A549 (cell line): Measurements from ENCODE around the gene GNAI2. TPM values are rescaled to one million over a fixed set of nuclear protein-coding genes. Genes with fewer than 3 reads are reported as not detected.

Experiments
- ATAC-seq, 2 experiments: fragments of 200-7000 bp in 1 of 2; fragments of >200 bp in 1 of 2; cut with Nextera tagmentation in 1 of 2; cut with Tn5 transposase in 1 of 2; 3 replicates each; pipeline versions ENCODE4 v1.8.0 to v1.9.1; 2018 to 2020; ENCODE audit warnings: mild to moderate bottlenecking in 1 of 2, moderate library complexity in 1 of 2
- CTCF ChIA-PET: fragments of 300-600 bp; sonication (Branson Sonifier 250); formaldehyde crosslinking; extraction: SDS; loops from one replicate; lab custom pipeline; 2021; ENCODE audit warnings: antibody characterized with exemption, inconsistent platforms; lab: Yijun Ruan, JAX
- POLR2A ChIA-PET: fragments of 350-600 bp; formaldehyde crosslinking; extraction: SDS; loops from one replicate; lab custom pipeline; 2021; ENCODE audit warnings: antibody characterized with exemption, inconsistent platforms; lab: Yijun Ruan, JAX
- DNase-seq, 2 experiments: peaks; one replicate each; pipeline versions ENCODE4 v3.0.0 to v3.0.0-alpha.2; 2011 to 2016; ENCODE audit warnings: low read depth in 1 of 2, low spot score in 1 of 2
- FAIRE-seq: peaks from 2 replicates; lab custom pipeline; 2011; peaks lifted over from hg19 to GRCh38; lab: Jason Lieb, UNC
- H3K27ac ChIP-seq, 2 experiments: fragments of >200 bp; sonication (Bioruptor Twin); formaldehyde crosslinking; 3 replicates each; pipeline ENCODE4 v1.5.1; 2016 to 2017
- H3K4me1 ChIP-seq: fragments of >200 bp; sonication (Bioruptor Twin); formaldehyde crosslinking; 3 replicates; pipeline ENCODE4 v1.6.1; 2016
- H3K4me2 ChIP-seq: fragments of >200 bp; sonication (Bioruptor Twin); formaldehyde crosslinking; 3 replicates; pipeline ENCODE4 v1.6.1; 2016
- H3K4me3 ChIP-seq: fragments of >200 bp; sonication (Bioruptor Twin); formaldehyde crosslinking; 3 replicates; pipeline ENCODE4 v1.5.1; 2016
- H3K9me3 ChIP-seq: fragments of >200 bp; sonication (Bioruptor Twin); formaldehyde crosslinking; 3 replicates; pipeline ENCODE4 v1.6.1; 2016
- BCL3 ChIP-seq: fragments of >200 bp; sonication (Bioruptor Twin); formaldehyde crosslinking; IDR thresholded peaks from 3 replicates; pipeline ENCODE4 v1.6.1; 2016
- CBX8 ChIP-seq: fragments of 200-600 bp; sonication (generic); IDR thresholded peaks from 2 replicates; pipeline ENCODE4 v1.6.1; 2016
- CHD4 ChIP-seq: fragments of 200-600 bp; sonication (generic); IDR thresholded peaks from 2 replicates; pipeline ENCODE4 v1.6.1; 2016; ENCODE audit warnings: antibody characterized with exemption, mild to moderate bottlenecking, borderline replicate concordance
- EHF ChIP-seq: fragments of 250-450 bp; sonication (Bioruptor Pico); IDR thresholded peaks from 2 replicates; pipeline ENCODE4 v1.5.0; 2020; ENCODE audit warnings: mild to moderate bottlenecking
- EHMT2 ChIP-seq: fragments of 200-600 bp; sonication (generic); IDR thresholded peaks from 2 replicates; pipeline ENCODE4 v1.6.1; 2016; ENCODE audit warnings: antibody characterized with exemption, low read depth, mild to moderate bottlenecking, moderate library complexity
- ELK1 ChIP-seq: fragments of 150-350 bp; IDR thresholded peaks from 2 replicates; pipeline ENCODE4 v1.6.1; 2014; ENCODE audit warnings: low read depth, mild to moderate bottlenecking, low read length
- FOSB ChIP-seq: fragments of 250-450 bp; sonication (Bioruptor Pico); IDR thresholded peaks from 2 replicates; pipeline ENCODE4 v1.5.0; 2020; ENCODE audit warnings: mild to moderate bottlenecking, moderate library complexity
- GATA3 ChIP-seq: IDR thresholded peaks from 2 replicates; pipeline ENCODE4 v1.6.1; 2012; ENCODE audit warnings: borderline replicate concordance
- HDAC2 ChIP-seq: fragments of 200-600 bp; sonication (generic); IDR thresholded peaks from 2 replicates; pipeline ENCODE4 v1.6.1; 2016
- HEYL ChIP-seq: fragments of 250-450 bp; sonication (Bioruptor Pico); IDR thresholded peaks from 2 replicates; pipeline ENCODE4 v1.8.0; 2021; ENCODE audit warnings: mild to moderate bottlenecking, moderate library complexity
- HOXB5 ChIP-seq: fragments of 250-450 bp; sonication (Bioruptor Pico); IDR thresholded peaks from 2 replicates; pipeline ENCODE4 v1.5.0; 2020; ENCODE audit warnings: mild to moderate bottlenecking, moderate library complexity
- JUN ChIP-seq, 2 experiments: fragments of >200 bp; sonication (Bioruptor Twin); formaldehyde crosslinking; IDR thresholded peaks; 2 replicates in 1 of 2; 3 replicates in 1 of 2; pipeline ENCODE4 v1.6.1; 2016 to 2017
- KDM1A ChIP-seq: fragments of 200-600 bp; sonication (generic); IDR thresholded peaks from 2 replicates; pipeline ENCODE4 v1.6.1; 2016; ENCODE audit warnings: low read depth, mild to moderate bottlenecking
- RCOR1 ChIP-seq: fragments of 150-350 bp; IDR thresholded peaks from 2 replicates; pipeline ENCODE4 v1.6.1; 2014; ENCODE audit warnings: antibody characterized with exemption, low read length, low read depth
- TFCP2L1 ChIP-seq: fragments of 250-450 bp; sonication (Bioruptor Pico); IDR thresholded peaks from 2 replicates; pipeline ENCODE4 v1.5.0; 2021; ENCODE audit warnings: mild to moderate bottlenecking
- USF2 ChIP-seq: fragments of 450-650 bp; IDR thresholded peaks from 2 replicates; pipeline ENCODE4 v1.6.1; 2014; ENCODE audit warnings: antibody characterized with exemption
- ZC3H11A ChIP-seq: fragments of 450-650 bp; IDR thresholded peaks from 2 replicates; pipeline ENCODE4 v1.6.1; 2014; ENCODE audit warnings: antibody characterized with exemption, mild to moderate bottlenecking
- ZNF302 ChIP-seq: fragments of 250-450 bp; sonication (Bioruptor Pico); IDR thresholded peaks from 2 replicates; pipeline ENCODE4 v1.9.0; 2021; ENCODE audit warnings: inconsistent platforms, mild to moderate bottlenecking, moderate library complexity
- ZSCAN20 ChIP-seq: fragments of 250-450 bp; sonication (Bioruptor Pico); IDR thresholded peaks from 2 replicates; pipeline ENCODE4 v1.8.0; 2022; ENCODE audit warnings: mild to moderate bottlenecking, moderate library complexity
- WGBS: methylation state at CpG from one replicate; pipeline ENCODE4 v1.1.6; 2017; ENCODE audit errors: missing lambda C conversion rate; 5-methylcytosine and 5-hydroxymethylcytosine counted together
- polyA plus RNA-seq, 4 experiments: library from polyadenylated mRNA; depleted of rRNA in 3 of 4; stranded (reverse); fragments of >200 nt; fragmentation: RNase III in 1 of 4; extraction: RNeasy Plus Mini Kit Qiagen cat#74134 plus additional on column Dnase treatment in 1 of 4; gene quantifications; 2 replicates in 3 of 4; 3 replicates in 1 of 4; pipeline ENCODE4 v1.2.3, GENCODE V29; 2011 to 2017

GNAI2 gene
- polyA plus RNA-seq, 2 of the 4 experiments (the other 2 are of a cell fraction) = 47.4 to 67.8 TPM

GRCh38 chr3:50230104-50230793 lies 5.8 kb upstream of the GNAI2 start:
- WGBS = 78% methylated on average over 6 of the region's 8 CpGs
- Histone ChIP-seq H3K9me3 (no peaks in the 10 kb centered on the region), H3K27ac (no peak overlapping the region), H3K4me3 (no peak overlapping the region), H3K4me1 (peaks cover 11% of the 10 kb centered on the region; the same call in 2 of the 3 replicates), H3K4me2 (no peak overlapping the region)
- ATAC-seq (no peak), DNase-seq (no peak), FAIRE-seq (no peak)
- no peak for TF ChIP-seq ELK1
- no peak for TF ChIP-seq HDAC2
- no peak for TF ChIP-seq USF2
- TF ChIP-seq EHMT2 = no peak
- TF ChIP-seq ZC3H11A = no peak
- TF ChIP-seq GATA3 = no peak
- CTCF ChIA-PET = interaction anchor here (2.1 to 25.9 kb wide), 5 partner anchors 8 to 43 kb away, joined by 9 to 550 read pairs (median 57); partner anchors contain the start of genes GNAI2 and GNAT1
- POLR2A ChIA-PET = interaction anchor here (0.8 kb wide), 1 partner anchor 16 kb away, joined by 3 read pairs; no protein-coding TSS in a partner anchor

- Histone ChIP-seq H3K4me3 (no peak overlapping the region), H3K27ac (no peak overlapping the region), H3K9me3 (no peaks in the 10 kb centered on the region), H3K4me2 (no peak overlapping the region), H3K4me1 (peaks cover 12% of the 10 kb centered on the region; the same call in 2 of the 3 replicates)
- DNase-seq (no peak), FAIRE-seq (no peak), ATAC-seq (no peak)
- 67% methylated on average over 4 of the region's 4 CpGs for WGBS
- TF ChIP-seq EHF = no peak
- no peak for TF ChIP-seq CBX8
- no peak for TF ChIP-seq ZSCAN20
- TF ChIP-seq BCL3 = no peak
- TF ChIP-seq HOXB5 (CRISPR knock-in tag) = no peak
- no peak for TF ChIP-seq EHMT2
- CTCF ChIA-PET = interaction anchor here (2.1 to 25.9 kb wide), 4 partner anchors 21 to 43 kb away, joined by 9 to 550 read pairs (median 138); partner anchors contain the start of gene GNAT1
- POLR2A ChIA-PET = no interaction called here
These were observed 5.2 kb upstream of the GNAI2 start for GRCh38 chr3:50230794-50231125.

GRCh38 chr3:50231581-50231980 lies 4.4 kb upstream of the GNAI2 start:
- no peak for FAIRE-seq
- no peaks in the 10 kb centered on the region for H3K9me3 ChIP-seq
- ATAC-seq = no peak
- DNase-seq = no peak
- CTCF ChIA-PET = interaction anchor here (1.3 to 25.9 kb wide), 3 partner anchors 20 to 41 kb away, joined by 3 to 550 read pairs (median 219); partner anchors contain the start of gene GNAT1
- peaks cover 10% of the 10 kb centered on the region; the same call in 2 of the 3 replicates for H3K4me1 ChIP-seq
- POLR2A ChIA-PET = no interaction called here
- H3K27ac ChIP-seq = no peak overlapping the region
- H3K4me3 ChIP-seq = no peak overlapping the region
- H3K4me2 ChIP-seq = no peak overlapping the region
- 58% methylated on average over 5 of the region's 5 CpGs for WGBS
- TF ChIP-seq TFCP2L1 (CRISPR knock-in tag) (no peak), CHD4 (no peak), HOXB5 (CRISPR knock-in tag) (no peak), KDM1A (no peak), JUN (IDR thresholded peaks at IDR 0.05) (no peak), ZNF302 (CRISPR knock-in tag) (no peak), RCOR1 (no peak), ZSCAN20 (no peak), FOSB (CRISPR knock-in tag) (no peak), HEYL (CRISPR knock-in tag) (no peak)
